OCI-LY3 (cell line): ENCODE data around the gene ZMIZ1.

Experiments used
- H2AFZ ChIP-seq: fragments of 200-600, 300-600 bp; shearing (Covaris generic); 2 replicates; pipeline ENCODE4 v1.6.0; 2014; ENCODE audit warnings: antibody characterized with exemption, low read depth, low read length
- H3K27ac ChIP-seq: fragments of 200-600, 300-600 bp; sonication (generic); 2 replicates; pipeline ENCODE4 v1.5.1; 2014; ENCODE audit warnings: mild to moderate bottlenecking, low read length, moderate library complexity, mixed read lengths
- H3K27me3 ChIP-seq: fragments of 200-600, 300-600 bp; sonication (generic); 2 replicates; pipeline ENCODE4 v1.6.1; 2014; ENCODE audit warnings: low read depth, low read length, mixed read lengths
- H3K36me3 ChIP-seq: fragments of 200-600, 300-600 bp; sonication (generic); replicated peaks from 2 replicates; pipeline ENCODE3; 2014; ENCODE audit warnings: low read depth, low read length, mixed read lengths
- H3K4me1 ChIP-seq: fragments of 300-600, 200-600 bp; sonication (generic); 2 replicates; pipeline ENCODE4 v1.6.1; 2014; ENCODE audit warnings: low read length, mixed read lengths
- H3K4me2 ChIP-seq: fragments of 200-600, 300-600 bp; sonication (generic); 2 replicates; pipeline ENCODE4 v1.6.1; 2014; ENCODE audit warnings: low read length, mixed read lengths
- H3K4me3 ChIP-seq: fragments of 300-600, 200-600 bp; sonication (generic); 2 replicates; pipeline ENCODE4 v1.5.1; 2014; ENCODE audit warnings: antibody characterized with exemption, mild to moderate bottlenecking, low read length, moderate library complexity
- H3K79me2 ChIP-seq: fragments of 300-600, 200-600 bp; shearing (Covaris generic); 2 replicates; pipeline ENCODE4 v1.6.1; 2014; ENCODE audit warnings: mild to moderate bottlenecking, low read length, mixed read lengths
- H3K9ac ChIP-seq: fragments of 300-600, 200-600 bp; shearing (Covaris generic); 2 replicates; pipeline ENCODE4 v1.6.0; 2014; ENCODE audit warnings: mild to moderate bottlenecking, low read length, moderate library complexity
- H3K9me3 ChIP-seq: fragments of 200-600, 300-600 bp; shearing (Covaris generic); 2 replicates; pipeline ENCODE4 v1.6.1; 2014; ENCODE audit warnings: low read length, mixed read lengths; ENCODE audit not compliant: insufficient read depth
- H4K20me1 ChIP-seq: fragments of 200-600, 300-600 bp; sonication (generic); 2 replicates; pipeline ENCODE4 v1.6.1; 2016; ENCODE audit warnings: low read length, mixed read lengths; ENCODE audit not compliant: insufficient read depth
- EZH2phosphoT487 ChIP-seq: fragments of 200-600 bp; shearing (Covaris generic); IDR thresholded peaks from 2 replicates; pipeline ENCODE4 v1.6.1; 2018; ENCODE audit warnings: antibody characterized with exemption, mixed run types, low read depth
- TF ChIP-seq, protein P1 (sequence below): fragments of 200-600, 300-600 bp; sonication (generic); IDR thresholded peaks from 2 replicates; pipeline ENCODE4 v1.5.1; 2014; ENCODE audit warnings: antibody characterized with exemption, low read length, low read depth

The ZMIZ1 gene

DNA sequence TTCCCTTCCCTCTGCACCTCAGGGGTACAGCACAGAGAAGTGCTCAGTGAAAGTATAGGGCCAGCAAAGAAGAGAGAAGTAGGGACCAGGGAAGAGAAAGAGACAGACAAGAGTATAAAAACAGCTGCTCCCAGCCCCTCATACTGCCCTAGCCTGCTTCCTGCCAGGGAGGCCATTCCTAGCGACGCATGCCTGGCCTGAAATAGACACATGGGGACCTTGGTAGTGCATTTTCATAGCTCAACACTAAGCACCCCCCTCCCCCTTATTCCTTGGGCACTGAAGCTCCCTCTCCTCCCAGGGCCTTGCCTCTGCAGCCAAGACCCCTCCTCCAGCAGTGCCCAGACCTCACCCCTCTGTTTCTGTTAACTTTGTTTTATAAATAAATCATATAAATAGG lies 64.7 kb downstream of the ZMIZ1 start:
- no peak for TF ChIP-seq EZH2phosphoT487
- TF ChIP-seq, protein P1, sequence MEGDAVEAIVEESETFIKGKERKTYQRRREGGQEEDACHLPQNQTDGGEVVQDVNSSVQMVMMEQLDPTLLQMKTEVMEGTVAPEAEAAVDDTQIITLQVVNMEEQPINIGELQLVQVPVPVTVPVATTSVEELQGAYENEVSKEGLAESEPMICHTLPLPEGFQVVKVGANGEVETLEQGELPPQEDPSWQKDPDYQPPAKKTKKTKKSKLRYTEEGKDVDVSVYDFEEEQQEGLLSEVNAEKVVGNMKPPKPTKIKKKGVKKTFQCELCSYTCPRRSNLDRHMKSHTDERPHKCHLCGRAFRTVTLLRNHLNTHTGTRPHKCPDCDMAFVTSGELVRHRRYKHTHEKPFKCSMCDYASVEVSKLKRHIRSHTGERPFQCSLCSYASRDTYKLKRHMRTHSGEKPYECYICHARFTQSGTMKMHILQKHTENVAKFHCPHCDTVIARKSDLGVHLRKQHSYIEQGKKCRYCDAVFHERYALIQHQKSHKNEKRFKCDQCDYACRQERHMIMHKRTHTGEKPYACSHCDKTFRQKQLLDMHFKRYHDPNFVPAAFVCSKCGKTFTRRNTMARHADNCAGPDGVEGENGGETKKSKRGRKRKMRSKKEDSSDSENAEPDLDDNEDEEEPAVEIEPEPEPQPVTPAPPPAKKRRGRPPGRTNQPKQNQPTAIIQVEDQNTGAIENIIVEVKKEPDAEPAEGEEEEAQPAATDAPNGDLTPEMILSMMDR, result no peak
- Histone ChIP-seq H3K27me3 (no peaks in the 10 kb centered on the region), H3K27ac (no peak overlapping the region), H3K9ac (no peak overlapping the region), H4K20me1 (no peaks in the 10 kb centered on the region), H3K79me2 (no peaks in the 10 kb centered on the region), H3K4me1 (peaks cover 11% of the 10 kb centered on the region), H3K4me2 (no peak overlapping the region), H3K4me3 (no peak overlapping the region), H2AFZ (no peak overlapping the region), H3K9me3 (no peaks in the 10 kb centered on the region), H3K36me3 (no peaks in the 10 kb centered on the region)

DNA sequence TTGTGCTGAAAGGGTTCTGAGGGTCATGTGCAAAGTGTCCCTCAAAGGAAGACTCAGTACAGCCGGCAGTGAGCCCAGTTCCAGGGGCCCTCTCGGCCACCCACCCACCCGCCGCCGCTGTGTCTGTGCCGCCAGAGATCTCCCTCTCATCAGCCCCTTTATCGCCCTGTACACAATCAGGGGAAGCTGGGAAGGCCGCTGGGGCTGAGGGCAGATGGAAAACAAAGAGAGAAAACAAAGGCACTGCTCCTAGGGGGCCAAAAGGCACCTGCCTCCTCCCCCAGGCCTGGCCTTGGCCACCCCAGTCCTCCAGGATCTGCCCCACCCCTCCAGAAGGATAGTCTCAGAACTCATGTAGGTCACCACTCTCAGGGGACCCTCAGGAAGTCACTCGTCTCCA lies 67.0 kb downstream of the ZMIZ1 start:
- no peaks in the 10 kb centered on the region for H3K79me2 ChIP-seq
- no peak overlapping the region for H2AFZ ChIP-seq
- H3K27me3 ChIP-seq, result no peaks in the 10 kb centered on the region
- no peak overlapping the region for H3K27ac ChIP-seq
- TF ChIP-seq EZH2phosphoT487, result no peak
- TF ChIP-seq, protein P1, result no peak
- no peak overlapping the region for H3K4me2 ChIP-seq
- H3K4me3 ChIP-seq, result no peak overlapping the region
- no peaks in the 10 kb centered on the region for H4K20me1 ChIP-seq
- no peak overlapping the region for H3K9ac ChIP-seq
- H3K9me3 ChIP-seq, result no peaks in the 10 kb centered on the region
- H3K36me3 ChIP-seq, result no peaks in the 10 kb centered on the region
- peaks cover 11% of the 10 kb centered on the region for H3K4me1 ChIP-seq

DNA sequence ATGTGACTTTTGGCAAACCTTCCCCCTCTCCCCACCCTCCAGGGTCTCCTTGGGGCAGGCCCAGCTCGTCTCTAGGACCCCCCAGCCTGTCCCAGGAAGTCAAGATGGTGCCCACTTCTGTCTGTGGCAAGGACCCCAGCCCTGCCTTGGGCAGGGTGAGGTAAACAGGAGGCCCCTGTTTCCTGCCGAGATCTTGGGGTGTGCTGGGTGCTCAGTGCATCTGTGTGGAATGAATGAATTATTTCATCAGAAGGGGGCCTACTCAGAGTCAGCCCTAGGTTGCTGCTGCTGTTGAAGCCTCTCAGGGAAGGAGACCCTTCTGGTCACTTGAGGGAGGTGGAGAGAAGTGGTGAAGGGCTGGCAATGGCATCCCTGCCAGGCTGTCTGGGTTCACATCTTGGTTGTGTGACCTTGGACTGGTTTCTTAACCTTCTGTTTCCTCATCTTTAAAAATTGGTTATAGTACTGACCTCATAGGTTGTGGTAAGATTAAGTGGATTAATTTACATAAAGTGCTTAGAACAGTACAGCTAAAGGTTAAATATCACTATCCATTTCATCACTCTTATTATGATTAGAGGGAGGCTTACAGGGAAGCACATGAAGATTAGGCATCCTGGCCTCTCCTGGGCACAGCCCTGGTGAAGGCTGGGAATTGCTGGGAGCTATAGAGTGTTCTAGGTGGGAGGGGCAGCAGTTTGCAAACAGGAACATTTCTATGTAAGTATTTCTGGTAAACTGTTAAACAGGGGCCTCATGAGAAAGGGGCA lies 67.7 kb downstream of the ZMIZ1 start:
- H2AFZ ChIP-seq, result no peak overlapping the region
- H3K9me3 ChIP-seq, result no peaks in the 10 kb centered on the region
- TF ChIP-seq, protein P1, result no peak
- TF ChIP-seq EZH2phosphoT487, result no peak
- H3K27ac ChIP-seq, result no peak overlapping the region
- H3K4me3 ChIP-seq, result no peak overlapping the region
- H3K79me2 ChIP-seq, result no peaks in the 10 kb centered on the region
- no peaks in the 10 kb centered on the region for H3K27me3 ChIP-seq
- H3K36me3 ChIP-seq, result no peaks in the 10 kb centered on the region
- H4K20me1 ChIP-seq, result no peaks in the 10 kb centered on the region
- H3K9ac ChIP-seq, result no peak overlapping the region
- no peak overlapping the region for H3K4me2 ChIP-seq
- peaks cover 11% of the 10 kb centered on the region for H3K4me1 ChIP-seq

DNA sequence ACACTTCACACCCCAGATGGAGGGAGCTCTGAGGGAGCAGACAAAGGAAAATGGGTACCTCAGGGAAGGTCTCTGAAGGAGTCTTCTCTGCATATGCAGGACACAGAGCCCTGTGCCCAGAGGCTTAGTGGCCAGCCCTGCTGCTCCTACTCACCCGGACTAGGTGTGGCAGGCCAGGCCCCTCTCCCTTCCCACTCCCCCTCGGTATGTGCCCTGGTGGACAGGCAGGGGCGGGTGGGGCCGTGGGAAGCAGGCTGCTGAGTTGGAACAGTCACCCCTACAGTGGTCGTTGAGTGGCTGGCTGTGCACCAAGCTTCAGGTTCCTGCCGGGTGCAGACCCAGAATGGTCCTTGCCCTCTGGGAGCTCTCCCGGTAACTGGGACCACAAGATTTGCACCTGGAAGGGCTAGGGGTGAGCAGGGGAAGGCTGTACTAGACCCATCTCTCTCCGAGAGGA lies 68.6 kb downstream of the ZMIZ1 start:
- Histone ChIP-seq H3K9ac (no peak overlapping the region), H3K4me1 (peaks cover 10% of the 10 kb centered on the region), H3K36me3 (no peaks in the 10 kb centered on the region), H3K79me2 (no peaks in the 10 kb centered on the region), H3K4me2 (no peak overlapping the region), H3K4me3 (no peak overlapping the region), H4K20me1 (no peaks in the 10 kb centered on the region), H3K27me3 (no peaks in the 10 kb centered on the region), H3K9me3 (no peaks in the 10 kb centered on the region), H2AFZ (no peak overlapping the region), H3K27ac (no peak overlapping the region)
- TF ChIP-seq, protein P1, result no peak
- TF ChIP-seq EZH2phosphoT487, result no peak
